HG03064 (cell line): ENCODE results near the gene DCTN5.
"Not testable (repeated sequence)": the region's sequence is repeated elsewhere in the genome, so short reads cannot be mapped to it uniquely, and the experiment has no call there.

Source experiments
- ATAC-seq: cut with Tn5 transposase; IDR thresholded peaks from one replicate; pipeline ENCODE4 v1.9.1; 2021; ENCODE audit warnings: low read depth; ENCODE audit not compliant: unreplicated experiment

Gene DCTN5

DNA sequence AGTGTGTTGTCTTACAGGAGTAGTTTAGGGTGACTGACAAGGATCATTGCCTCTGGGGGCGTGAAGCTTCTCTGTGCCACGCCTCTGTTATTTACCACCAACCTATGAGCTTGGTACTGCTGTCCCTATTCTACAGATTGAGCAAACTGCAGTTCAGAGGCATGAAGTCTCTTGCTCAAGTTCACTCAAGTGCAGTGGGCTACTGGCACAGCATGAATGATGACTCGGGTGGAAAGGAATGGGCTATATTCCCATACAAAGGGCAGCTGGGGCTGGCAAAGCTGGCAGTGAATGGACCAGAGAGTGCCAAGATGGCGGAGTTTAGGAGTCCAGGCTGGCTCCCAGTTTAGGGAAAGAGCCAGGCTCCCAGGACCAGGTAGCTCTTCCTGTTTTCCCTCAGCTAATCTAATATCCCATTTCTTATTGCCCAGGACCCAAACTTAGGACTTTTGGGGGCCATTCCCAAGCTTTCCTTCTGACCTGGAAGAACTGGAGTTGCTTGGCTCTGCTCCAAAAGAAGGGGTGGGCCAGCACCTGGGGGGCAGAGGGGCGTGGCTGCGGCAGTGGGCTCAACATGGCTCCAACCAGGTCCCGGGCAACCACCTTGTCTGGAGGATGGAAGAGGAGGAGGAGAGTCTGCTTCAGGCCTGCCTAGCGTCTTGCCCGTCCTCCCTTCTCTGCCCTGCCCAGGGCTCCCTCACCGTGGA, 50.4 kb downstream of the DCTN5 start:
- no peak for ATAC-seq

- no peak for ATAC-seq
Measured at GRCh38 chr16:23692190-23692837, 51.0 kb downstream of the DCTN5 start.

DNA sequence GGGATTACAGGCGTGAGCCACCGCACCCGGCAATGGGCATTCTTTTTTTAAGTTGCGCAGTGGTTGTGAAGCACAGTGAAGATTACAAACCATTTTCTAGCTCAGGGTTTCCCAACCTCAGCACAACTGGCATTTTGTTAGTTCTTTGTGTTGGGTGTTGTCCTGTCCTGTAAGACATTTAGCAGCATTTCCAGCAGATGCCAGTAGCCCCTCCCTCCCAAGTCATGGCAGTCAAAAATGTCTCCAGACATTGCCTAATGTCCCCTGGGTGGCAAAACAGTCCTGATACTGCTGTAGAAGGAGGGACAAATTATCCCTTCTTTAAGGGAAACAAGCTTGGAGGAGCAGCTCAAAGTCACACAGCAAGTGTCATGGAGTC, 53.0 kb downstream of the DCTN5 start:
- ATAC-seq = no peak

DNA sequence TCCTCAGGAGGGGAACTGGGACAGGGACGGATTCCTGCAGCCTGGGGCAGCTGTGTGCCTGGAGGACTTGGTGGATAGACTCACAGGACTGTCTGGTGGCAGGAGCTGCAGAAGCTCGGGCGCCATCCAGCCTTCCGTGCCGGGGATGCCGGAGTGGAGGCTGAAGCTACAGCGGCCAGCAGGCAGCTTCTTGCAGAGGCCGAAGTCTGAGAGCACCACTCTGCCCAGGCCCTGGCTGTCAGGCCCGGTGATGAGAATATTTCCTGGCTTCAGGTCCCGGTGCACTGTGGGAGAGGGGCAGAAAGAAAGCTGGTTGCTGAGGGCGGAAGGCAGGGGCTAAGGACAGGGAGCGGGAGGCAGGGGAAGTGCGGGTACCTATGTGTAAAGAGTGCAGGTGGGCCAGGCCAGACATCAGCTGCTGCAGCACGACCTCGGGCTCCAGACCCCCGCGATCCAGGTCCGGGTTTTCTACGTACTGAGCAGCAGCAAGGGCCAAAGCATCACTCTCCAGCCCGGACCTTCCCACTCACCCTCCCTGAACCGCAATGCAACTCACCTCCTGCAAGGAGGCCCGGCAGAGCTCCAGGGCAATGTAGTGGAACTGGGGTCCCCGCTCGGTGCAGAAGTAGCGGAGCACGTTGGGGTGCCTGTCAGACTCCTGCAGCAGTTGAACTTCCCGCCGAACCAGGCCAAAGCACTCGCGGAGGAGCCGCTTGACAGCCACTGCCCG, 53.5 kb downstream of the DCTN5 start:
- ATAC-seq = no peak

- no peak for ATAC-seq
Measured at GRCh38 chr16:23695756-23696155, 54.5 kb downstream of the DCTN5 start.

DNA sequence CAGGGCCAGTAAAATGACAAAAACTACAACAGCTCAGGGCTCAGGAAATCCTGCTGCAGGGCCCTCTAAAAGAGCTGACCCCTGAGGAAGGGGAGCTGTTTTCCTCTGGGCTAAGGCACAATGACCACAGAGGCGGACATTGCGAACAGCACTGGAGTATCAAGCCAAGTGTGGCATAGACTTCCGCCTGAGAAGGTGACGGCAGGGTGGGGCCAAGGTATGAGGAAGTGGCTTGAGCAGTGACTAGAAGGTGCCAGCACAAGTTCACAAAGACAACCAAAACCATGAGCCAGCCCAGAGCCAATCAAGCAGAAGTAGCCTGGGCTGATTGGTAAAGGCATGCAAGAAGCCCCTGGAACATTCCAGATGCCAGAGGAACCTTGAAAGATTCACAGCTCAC, 57.8 kb downstream of the DCTN5 start:
- no peak for ATAC-seq

- ATAC-seq = no peak
Measured at GRCh38 chr16:23700093-23700492, 58.8 kb downstream of the DCTN5 start.

DNA sequence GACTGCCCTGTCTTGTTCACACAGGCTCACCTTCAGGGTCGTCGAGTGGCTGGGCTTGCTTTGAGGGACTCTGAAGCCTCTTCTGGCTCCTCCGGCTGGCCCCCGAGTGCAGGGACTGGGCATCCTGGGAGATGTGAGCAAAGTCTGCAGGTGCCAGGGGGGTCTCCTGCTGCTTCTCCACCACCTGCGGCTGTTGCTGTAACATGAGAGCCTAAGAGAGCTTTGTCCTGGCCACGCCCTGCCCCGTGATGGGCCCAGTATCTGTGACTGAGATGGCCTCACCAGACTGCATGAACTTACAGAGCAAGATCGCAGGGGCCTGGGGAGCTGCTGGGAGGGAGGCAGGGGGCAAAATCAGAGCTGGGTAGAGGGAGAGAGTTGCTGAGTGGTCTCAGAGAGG, 59.2 kb downstream of the DCTN5 start:
- no peak for ATAC-seq

GRCh38 chr16:23701045-23701444, 59.8 kb downstream of the DCTN5 start:
- no peak for ATAC-seq

DNA sequence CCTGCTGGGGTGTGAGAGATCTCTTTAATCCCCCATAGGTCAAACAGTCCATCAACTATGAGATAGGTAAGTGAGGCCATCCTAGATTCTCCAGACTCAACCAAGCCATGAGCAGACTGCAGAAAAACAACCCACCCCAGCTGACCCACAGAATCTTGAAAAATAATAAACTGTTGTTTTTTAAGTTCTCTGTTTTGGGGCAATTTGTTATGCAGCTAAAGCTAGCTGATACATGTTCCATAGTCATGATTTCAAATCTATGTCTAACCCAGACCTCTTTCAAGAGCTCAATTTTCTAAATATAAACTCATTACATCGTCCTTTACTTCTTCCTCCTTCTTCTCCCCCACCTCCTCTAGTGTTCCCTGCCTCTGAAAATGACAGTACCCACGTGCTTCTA, 61.7 kb downstream of the DCTN5 start:
- ATAC-seq = no peak

GRCh38 chr16:23704772-23705516, 63.7 kb downstream of the DCTN5 start:
- ATAC-seq = no peak

GRCh38 chr16:23705517-23705902, 64.2 kb downstream of the DCTN5 start:
- no peak for ATAC-seq

DNA sequence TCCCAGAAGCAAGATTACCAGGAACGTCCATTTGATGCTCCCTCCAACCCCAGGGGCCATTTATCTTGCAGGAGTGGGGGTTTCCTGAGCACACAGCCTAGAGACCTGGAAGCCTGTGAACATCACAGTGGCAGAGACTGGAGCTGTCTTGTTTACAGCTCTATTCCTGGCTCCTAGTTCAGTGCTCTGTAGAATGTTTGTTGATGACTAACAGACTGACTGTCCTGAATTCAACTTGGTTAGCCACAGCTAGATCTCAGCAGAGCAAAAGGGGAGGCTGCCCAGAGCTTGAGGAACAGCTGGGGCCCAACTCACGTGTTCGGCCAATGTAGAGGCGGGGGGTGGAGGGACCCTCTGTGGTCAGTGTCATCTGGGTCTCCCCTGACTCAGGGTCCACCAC, 65.2 kb downstream of the DCTN5 start:
- no peak for ATAC-seq

GRCh38 chr16:23709536-23709935, 68.3 kb downstream of the DCTN5 start:
- no peak for ATAC-seq

DNA sequence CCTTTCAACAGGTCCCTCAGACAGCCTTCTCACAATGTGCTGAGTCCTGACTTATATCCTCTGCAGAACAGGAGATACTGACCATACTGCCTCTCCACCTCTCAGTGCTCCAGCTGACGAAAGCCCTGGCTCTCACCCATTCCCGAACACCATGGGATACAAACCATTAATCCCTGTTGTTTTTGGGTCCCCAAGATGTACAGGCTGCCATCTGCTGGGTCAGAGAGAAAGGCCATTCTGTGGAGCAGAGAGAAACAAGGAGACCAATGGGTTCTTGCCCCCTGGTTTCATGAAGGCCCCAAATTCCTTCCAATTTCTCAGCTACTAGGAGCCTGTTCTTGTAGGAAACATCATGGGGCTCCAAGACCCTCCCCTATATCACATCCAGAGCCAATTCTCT, 68.7 kb downstream of the DCTN5 start:
- no peak for ATAC-seq

GRCh38 chr16:23710504-23710903, 69.2 kb downstream of the DCTN5 start:
- no peak for ATAC-seq

- no peak for ATAC-seq
Measured at GRCh38 chr16:23711785-23712184, 70.5 kb downstream of the DCTN5 start.

DNA sequence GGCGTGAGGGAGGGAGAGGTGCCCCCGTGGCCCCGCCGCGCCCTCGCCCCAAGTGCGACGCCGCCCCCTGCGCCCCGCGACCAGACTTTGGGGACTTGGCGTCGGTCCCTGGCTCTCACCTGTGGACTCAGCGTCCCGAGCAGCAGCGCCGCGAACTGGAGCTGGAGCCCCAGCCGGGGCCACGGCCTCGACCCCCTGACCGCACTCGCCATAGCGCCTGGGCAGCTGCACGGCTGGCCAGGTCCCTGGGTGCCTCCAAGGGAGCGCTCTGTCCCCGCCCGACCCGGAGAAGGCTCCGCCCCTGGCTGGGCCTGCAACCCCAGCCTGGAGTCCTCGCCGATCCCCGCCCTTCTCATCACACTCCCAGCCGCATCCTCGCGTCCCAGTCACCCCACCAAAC, 71.7 kb downstream of the DCTN5 start, which contains the start of gene ERN2:
ERN2 (minus strand) TSS at position 247 of the 400 bp plus-strand sequence; CDS start at position 212, 35 bp downstream.
- no peak for ATAC-seq

- no peak for ATAC-seq
Measured at GRCh38 chr16:23716484-23716883, 75.2 kb downstream of the DCTN5 start.

- ATAC-seq = not testable (repeated sequence)
Measured at GRCh38 chr16:23722613-23723240, 81.5 kb downstream of the DCTN5 start.
